Brain microvascular endothelial cell (primary cell): ENCODE data around the gene DCXR.

Experiments used
- DNase-seq: peaks from one replicate; pipeline ENCODE4 v3.0.0-alpha.2; 2020
- H3K27ac ChIP-seq: fragments of 250-450 bp; sonication (Bioruptor Pico); 2 replicates; pipeline ENCODE4 v1.5.1; 2020; ENCODE audit warnings: mild to moderate bottlenecking, moderate library complexity
- H3K27me3 ChIP-seq: fragments of 250-450 bp; sonication (Bioruptor Pico); replicated peaks from 2 replicates; pipeline ENCODE4 v1.5.1; 2020; ENCODE audit warnings: mild to moderate bottlenecking
- H3K36me3 ChIP-seq: fragments of 250-450 bp; sonication (Bioruptor Pico); replicated peaks from 2 replicates; pipeline ENCODE4 v1.5.1; 2020; ENCODE audit warnings: mild to moderate bottlenecking
- H3K4me3 ChIP-seq: 2 replicates; pipeline ENCODE4 v1.5.1; 2011; ENCODE audit warnings: low read depth, mild to moderate bottlenecking, control low read depth, low read length, moderate library complexity
- CTCF ChIP-seq: IDR thresholded peaks from 2 replicates; pipeline ENCODE4 v1.5.1; 2011; ENCODE audit warnings: low read depth, mild to moderate bottlenecking, moderate library complexity, low read length, control low read depth, inconsistent platforms; ENCODE audit errors: missing control alignments
- in situ Hi-C: cut with HindIII; loops from 2 replicates; pipeline ENCODE4 v1.10.0; 2017; ENCODE audit warnings: low sequenced_read_pairs, low pct_ligation_motif_present

Gene DCXR

GRCh38 chr17:82018152-82018988 lies 19.1 kb downstream of the DCXR start:
- in situ Hi-C loops: no loop called here
- Histone ChIP-seq H3K4me3 (no peak overlapping the region), H3K27me3 (no peaks in the 10 kb centered on the region), H3K27ac (no peak overlapping the region), H3K36me3 (no peaks in the 10 kb centered on the region)
- no peak for DNase-seq
- no peak for TF ChIP-seq CTCF

GRCh38 chr17:82017612-82018151 lies 19.8 kb downstream of the DCXR start:
- Histone ChIP-seq H3K27ac (no peak overlapping the region), H3K36me3 (no peaks in the 10 kb centered on the region), H3K4me3 (no peak overlapping the region), H3K27me3 (no peaks in the 10 kb centered on the region)
- DNase-seq: no peak
- TF ChIP-seq CTCF: no peak
- in situ Hi-C loops: no loop called here

- H3K36me3 ChIP-seq: no peaks in the 10 kb centered on the region
- no peaks in the 10 kb centered on the region for H3K27me3 ChIP-seq
- H3K27ac ChIP-seq: no peak overlapping the region
- TF ChIP-seq CTCF: no peak
- in situ Hi-C loops: no loop called here
- no peak for DNase-seq
- H3K4me3 ChIP-seq: no peak overlapping the region
These were observed 20.5 kb downstream of the DCXR start for GRCh38 chr17:82016875-82017459.

- Histone ChIP-seq H3K27ac (no peak overlapping the region), H3K27me3 (no peaks in the 10 kb centered on the region), H3K4me3 (no peak overlapping the region), H3K36me3 (no peaks in the 10 kb centered on the region)
- no peak for TF ChIP-seq CTCF
- DNase-seq: no peak
- in situ Hi-C loops: no loop called here
These were observed 21.2 kb downstream of the DCXR start for GRCh38 chr17:82016061-82016874.

GRCh38 chr17:82015311-82015971 lies 22.1 kb downstream of the DCXR start:
- in situ Hi-C loops: no loop called here
- Histone ChIP-seq H3K27me3 (no peaks in the 10 kb centered on the region), H3K4me3 (no peak overlapping the region), H3K36me3 (no peaks in the 10 kb centered on the region), H3K27ac (no peak overlapping the region)
- no peak for TF ChIP-seq CTCF
- DNase-seq: no peak
